GM18907 (cell line): Measurements from ENCODE around the gene STK33.

Source experiments
- ATAC-seq: cut with Tn5 transposase; IDR thresholded peaks from one replicate; pipeline ENCODE4 v1.9.1; 2021; ENCODE audit warnings: mild to moderate bottlenecking, moderate library complexity; ENCODE audit not compliant: unreplicated experiment

Gene STK33

GRCh38 chr11:8604078-8604723, 10.2 kb upstream of the STK33 start:
- peak; percentile 73 for ATAC-seq

DNA sequence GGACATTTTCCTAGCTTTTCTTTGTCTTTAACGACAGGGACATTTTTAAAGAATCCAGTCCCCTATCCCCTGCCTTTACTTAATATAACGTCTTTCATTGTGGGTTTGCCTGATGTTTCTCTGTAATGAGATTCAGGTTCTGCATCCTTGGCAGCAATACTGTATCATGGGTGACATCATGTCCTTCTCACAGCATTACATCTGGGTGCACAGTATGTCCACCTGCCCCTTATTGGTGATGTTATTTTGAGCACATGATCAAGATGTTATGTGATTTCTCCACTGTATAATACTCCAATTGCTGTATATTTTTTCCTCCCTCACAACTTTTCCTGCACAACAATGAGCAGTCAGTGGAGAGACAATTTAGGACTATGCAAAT, 9.7 kb upstream of the STK33 start:
- ATAC-seq: no peak

DNA sequence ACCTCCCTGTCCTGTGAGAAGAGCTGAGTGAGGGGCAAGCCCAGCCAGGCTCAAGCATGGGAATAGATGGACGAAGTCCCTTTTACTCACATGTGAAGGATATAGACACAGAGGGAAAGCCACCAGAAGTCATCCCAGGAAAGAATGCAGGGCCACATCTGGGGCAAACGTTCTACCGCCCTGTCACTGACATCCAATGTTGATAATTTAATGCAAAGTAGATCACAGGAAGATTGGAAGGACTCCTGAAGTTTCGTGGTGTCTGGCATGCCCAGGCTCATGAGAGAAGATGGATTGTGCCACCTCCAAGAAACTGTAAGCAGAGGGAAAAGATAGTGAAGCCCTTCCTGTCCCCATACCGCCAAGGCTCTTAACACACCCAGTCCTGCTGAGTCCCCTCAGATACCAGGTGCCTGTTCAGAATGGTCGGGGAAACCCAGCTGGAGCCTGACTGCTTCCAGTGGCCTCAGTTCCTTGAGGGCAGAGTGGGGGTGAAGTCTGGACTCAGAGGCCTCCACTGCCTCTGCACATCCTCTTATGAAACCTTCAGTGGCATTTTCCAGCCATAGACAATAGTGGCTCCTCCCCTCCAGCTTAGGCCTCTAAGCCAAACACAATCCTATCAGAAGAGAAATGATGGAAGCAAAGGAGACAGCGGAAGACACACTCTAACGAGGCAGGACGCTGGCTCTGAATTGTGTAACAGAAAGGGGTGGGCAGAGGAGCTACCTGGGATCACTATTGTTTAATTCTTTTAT, 7.5 kb upstream of the STK33 start:
- ATAC-seq: no peak

DNA sequence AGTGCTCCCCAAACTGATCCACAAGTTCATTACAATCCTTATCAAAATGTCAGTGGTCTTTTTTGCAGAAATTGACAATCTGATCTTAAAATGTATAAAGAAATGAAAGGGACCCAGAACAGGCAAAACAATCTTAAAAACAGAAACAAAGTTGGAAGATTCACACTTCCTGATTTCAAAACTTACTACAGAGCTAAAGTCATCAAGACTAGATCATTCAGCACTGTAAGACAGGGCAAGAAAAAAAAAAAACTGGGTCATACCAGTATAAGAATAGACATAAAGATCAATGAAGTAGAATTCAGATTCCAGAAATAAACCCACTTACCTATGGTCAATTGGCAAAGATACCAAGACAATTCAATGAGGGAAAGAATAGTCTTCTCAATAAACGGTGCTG, 4.5 kb upstream of the STK33 start:
- no peak for ATAC-seq

DNA sequence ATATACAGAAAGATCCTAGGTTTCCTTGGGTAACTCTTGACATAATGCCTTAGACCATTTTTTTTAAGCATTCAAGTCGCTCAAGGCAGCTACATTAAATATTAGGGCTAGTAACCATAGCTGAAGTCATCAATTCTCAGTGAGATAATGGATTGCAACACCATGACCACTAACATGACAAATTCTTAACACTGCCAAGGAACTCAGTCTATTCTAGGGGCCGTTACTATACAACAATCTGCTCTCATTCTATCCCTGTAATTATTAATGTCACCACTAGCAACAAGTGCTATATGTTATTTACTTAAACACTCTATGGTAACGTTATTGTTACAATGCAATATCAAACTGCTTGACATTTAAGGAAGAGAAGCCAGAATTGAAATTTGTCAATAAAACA, 3.2 kb upstream of the STK33 start:
- no peak for ATAC-seq

GRCh38 chr11:8596504-8597046, 2.5 kb upstream of the STK33 start:
- ATAC-seq: no peak

- peak; percentile 13 for ATAC-seq
Observed at GRCh38 chr11:8593455-8593854, 573 bp downstream of the STK33 start.

- ATAC-seq: no peak
Observed at GRCh38 chr11:8587915-8588314, 6.1 kb downstream of the STK33 start.

- no peak for ATAC-seq
Observed at GRCh38 chr11:8586805-8587204, 7.2 kb downstream of the STK33 start.

DNA sequence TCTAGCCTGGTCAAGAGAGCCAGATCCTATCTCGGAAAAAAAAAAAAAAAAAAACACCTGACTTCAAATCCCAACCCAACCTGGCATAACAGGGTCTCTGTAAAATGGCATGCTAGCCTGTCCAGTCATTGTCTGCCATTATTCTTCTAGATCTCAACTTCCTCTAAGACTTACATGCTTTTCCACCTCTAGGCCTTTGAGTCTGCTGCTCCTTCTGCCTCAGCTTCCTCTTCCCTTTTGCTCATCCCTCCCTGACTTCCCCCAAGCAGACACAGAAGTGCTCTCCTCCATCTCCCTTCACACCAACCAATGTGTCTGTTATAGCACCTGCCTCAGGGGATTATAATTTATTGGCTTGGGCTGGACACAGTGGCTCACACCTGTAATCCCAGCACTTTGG, 7.8 kb downstream of the STK33 start:
- no peak for ATAC-seq

DNA sequence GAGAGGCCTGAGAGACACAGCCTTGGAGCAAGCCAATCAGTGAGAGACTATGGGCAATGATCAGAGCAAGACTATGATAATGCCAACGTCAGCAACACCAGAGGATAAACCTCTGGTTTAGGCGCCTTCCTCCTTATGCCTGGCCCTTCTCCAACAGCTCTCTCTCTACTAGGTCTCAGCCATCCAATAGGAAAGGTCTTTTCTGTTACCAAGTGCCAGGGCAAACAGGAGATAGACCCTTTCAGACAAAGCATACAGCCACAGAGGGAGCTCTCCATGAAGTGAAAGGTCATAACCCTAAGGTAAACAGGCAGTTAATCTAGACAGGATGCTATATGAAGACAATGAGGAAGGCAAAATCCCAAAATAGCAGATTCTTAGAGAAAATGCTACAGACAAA, 9.5 kb downstream of the STK33 start:
- peak; percentile 51 for ATAC-seq

GRCh38 chr11:8584082-8584481, 9.9 kb downstream of the STK33 start:
- no peak for ATAC-seq

DNA sequence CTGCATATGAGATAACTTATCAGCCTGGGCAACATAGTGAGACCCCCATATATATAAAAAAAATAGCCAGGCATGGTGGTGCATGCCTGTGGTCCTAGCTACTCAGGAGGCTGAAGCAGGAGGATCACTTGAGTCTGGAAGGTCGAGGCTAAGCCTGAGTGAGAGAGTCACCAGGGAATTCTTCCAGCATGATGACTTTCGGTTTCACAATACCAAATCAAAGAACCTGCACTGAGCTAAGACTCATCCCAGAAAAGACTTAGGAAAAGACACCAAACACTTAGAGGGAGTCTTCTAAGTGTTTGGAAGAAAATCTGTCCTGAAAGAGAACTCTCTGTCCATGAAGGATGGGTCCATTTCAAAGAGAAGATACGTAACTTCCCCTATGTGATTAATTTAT, 12.7 kb downstream of the STK33 start:
- ATAC-seq: no peak

DNA sequence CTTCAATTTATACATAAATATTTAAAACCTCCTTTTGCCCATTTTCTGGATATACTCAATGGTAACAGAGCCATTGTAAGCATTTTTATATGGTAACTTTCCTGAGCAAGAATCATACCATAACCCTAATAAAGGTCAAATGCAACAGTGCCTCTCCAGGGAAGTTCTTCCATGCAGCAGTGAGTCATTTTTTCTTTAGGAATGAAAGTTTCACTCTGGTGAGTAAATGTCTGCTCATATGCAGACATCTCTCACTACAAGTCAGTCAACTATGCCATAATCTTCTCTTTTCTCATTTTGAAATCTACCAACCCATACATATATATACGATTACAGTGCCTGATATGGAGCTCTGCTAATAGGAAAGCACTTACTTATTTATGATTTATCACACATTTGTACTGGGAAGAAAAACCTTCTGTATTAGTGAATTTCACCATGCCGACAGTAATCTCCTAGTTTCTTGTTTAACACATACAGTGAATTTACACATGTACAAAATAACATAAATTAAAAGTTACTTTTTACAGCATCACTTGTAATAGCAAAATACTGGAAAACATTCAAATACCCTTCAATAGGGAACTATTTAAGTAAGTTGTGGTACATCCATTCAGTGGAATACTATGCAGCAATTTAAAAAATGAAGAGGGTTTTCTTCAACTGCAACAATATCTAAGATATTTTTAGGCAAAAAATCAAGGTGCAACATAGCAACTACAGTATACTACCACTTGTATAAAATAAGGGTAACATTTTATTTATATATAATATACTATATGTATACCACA, 16.0 kb downstream of the STK33 start:
- no peak for ATAC-seq

DNA sequence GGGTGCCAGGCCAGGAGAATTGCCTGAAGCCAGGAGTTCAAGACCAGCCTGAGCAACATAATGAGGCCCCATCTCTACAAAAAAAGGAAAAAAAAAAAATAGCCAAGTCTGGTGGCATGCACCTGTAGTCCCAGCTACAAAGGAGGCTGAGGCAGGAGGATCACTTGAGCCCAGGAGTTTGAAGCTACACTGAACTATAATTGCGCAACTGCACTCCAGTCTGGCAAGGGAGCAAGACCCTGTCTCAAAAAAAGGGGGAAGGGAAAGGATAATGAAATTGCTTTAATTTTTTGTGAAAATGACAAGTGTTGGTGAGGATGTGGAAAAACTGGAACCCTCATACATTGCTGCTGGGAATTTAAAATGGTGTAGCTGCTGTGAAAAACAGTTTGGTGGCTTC, 19.2 kb downstream of the STK33 start:
- ATAC-seq: no peak

GRCh38 chr11:8573777-8574176, 20.3 kb downstream of the STK33 start:
- ATAC-seq: no peak

GRCh38 chr11:8567602-8568198, 26.3 kb downstream of the STK33 start:
- no peak for ATAC-seq

- peak; percentile 58 for ATAC-seq
Observed at GRCh38 chr11:8566613-8567210, 27.3 kb downstream of the STK33 start.

- ATAC-seq: no peak
Observed at GRCh38 chr11:8564526-8564925, 29.5 kb downstream of the STK33 start.

DNA sequence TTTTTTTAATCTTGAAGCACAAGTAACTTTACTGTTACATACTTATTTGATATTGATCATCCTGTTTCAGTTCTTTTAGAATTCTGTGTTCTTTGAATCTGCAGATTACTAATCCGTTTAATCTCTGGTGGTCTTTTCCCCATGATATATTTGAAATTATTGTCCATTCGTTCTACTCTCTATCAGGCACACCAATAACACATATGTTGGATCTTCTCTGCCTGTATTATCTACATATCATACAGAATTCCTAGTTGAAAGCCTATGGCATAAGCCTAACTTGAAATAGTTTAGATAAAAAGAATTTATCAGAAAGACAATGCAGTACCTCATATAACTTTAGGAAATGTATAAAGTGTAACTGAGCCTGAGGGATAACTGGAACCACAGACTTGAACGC, 32.6 kb downstream of the STK33 start:
- ATAC-seq: no peak

- ATAC-seq: no peak
Observed at GRCh38 chr11:8558436-8558835, 35.6 kb downstream of the STK33 start.
